Large intestine (tissue), 12 donors: ENCODE results near the gene UCP2. TPM values are rescaled to one million over a fixed set of nuclear protein-coding genes. Genes with fewer than 3 reads are reported as not detected.

Experiments used
- DNase-seq, 2 donors: peaks; one replicate each; pipeline versions ENCODE4 v3.0.0 to v3.0.0-alpha.2; 2013
- H3K27ac ChIP-seq: one replicate; pipeline ENCODE4 v1.5.1; 2013; ENCODE audit warnings: low read length
- H3K27me3 ChIP-seq: 2 replicates; pipeline ENCODE4 v1.6.1; 2013; ENCODE audit warnings: low read length; ENCODE audit not compliant: control insufficient read depth, insufficient read depth
- H3K36me3 ChIP-seq: 2 replicates; pipeline ENCODE4 v1.6.1; 2013; ENCODE audit warnings: low read length; ENCODE audit not compliant: control insufficient read depth, insufficient read depth
- H3K4me1 ChIP-seq: one replicate; pipeline ENCODE4 v1.6.1; 2013; ENCODE audit warnings: low read length; ENCODE audit not compliant: control insufficient read depth, insufficient read depth
- H3K4me3 ChIP-seq: one replicate; pipeline ENCODE4 v1.5.1; 2013; ENCODE audit warnings: low read length
- H3K9me3 ChIP-seq: one replicate; pipeline ENCODE4 v1.6.1; 2013; ENCODE audit warnings: mild to moderate bottlenecking, low read depth, low read length, moderate library complexity; ENCODE audit not compliant: control insufficient read depth
- WGBS: methylation state at CpG from one replicate; pipeline ENCODE4 v1.1.5; 2013; ENCODE audit warnings: low lambda C conversion rate; ENCODE audit not compliant: insufficient coverage; 5-methylcytosine and 5-hydroxymethylcytosine counted together
- long read RNA-seq, 11 donors: transcript quantifications; one replicate each; lab custom pipeline, GENCODE V29; 2026
- polyA plus RNA-seq: library from polyadenylated mRNA; unstranded; fragments of 120-200 nt; gene quantifications from one replicate; pipeline ENCODE4 v1.2.1, GENCODE V29; 2013

Gene UCP2, protein sequence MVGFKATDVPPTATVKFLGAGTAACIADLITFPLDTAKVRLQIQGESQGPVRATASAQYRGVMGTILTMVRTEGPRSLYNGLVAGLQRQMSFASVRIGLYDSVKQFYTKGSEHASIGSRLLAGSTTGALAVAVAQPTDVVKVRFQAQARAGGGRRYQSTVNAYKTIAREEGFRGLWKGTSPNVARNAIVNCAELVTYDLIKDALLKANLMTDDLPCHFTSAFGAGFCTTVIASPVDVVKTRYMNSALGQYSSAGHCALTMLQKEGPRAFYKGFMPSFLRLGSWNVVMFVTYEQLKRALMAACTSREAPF
- 47.7 TPM for polyA plus RNA-seq
- long read RNA-seq, donor 1, transcript UCP2-201 (8 exons, 2,113 nt) = major isoform, 5 of 5 reads
- long read RNA-seq, donor 1, partial matches to known transcripts = 0 of 5 reads
- long read RNA-seq, donor 1, other reads (novel, unspliced or antisense) = 0 of 5 reads
- long read RNA-seq, donor 2, transcript UCP2-201 (8 exons, 2,113 nt) = major isoform, 9 of 11 reads
- long read RNA-seq, donor 2, partial matches to known transcripts = 0 of 11 reads
- long read RNA-seq, donor 2, other reads (novel, unspliced or antisense) = 0 of 11 reads
- long read RNA-seq, donor 3 = 0 reads
- long read RNA-seq, donor 4 = 0 reads
- long read RNA-seq, donor 5, transcript UCP2-201 (8 exons, 2,113 nt) = major isoform, 6 of 6 reads
- long read RNA-seq, donor 5, partial matches to known transcripts = 0 of 6 reads
- long read RNA-seq, donor 5, other reads (novel, unspliced or antisense) = 0 of 6 reads
- long read RNA-seq, donor 6, transcript UCP2-201 (8 exons, 2,113 nt) = major isoform, 16 of 22 reads
- long read RNA-seq, donor 6, partial matches to known transcripts = 5 of 22 reads
- long read RNA-seq, donor 6, other reads (novel, unspliced or antisense) = 0 of 22 reads
- long read RNA-seq, donor 7, partial matches to known transcripts = 0 of 5 reads
- long read RNA-seq, donor 7, other reads (novel, unspliced or antisense) = 0 of 5 reads
- long read RNA-seq, donor 8, transcript UCP2-201 (8 exons, 2,113 nt) = major isoform, 15 of 16 reads
- long read RNA-seq, donor 8, partial matches to known transcripts = 0 of 16 reads
- long read RNA-seq, donor 8, other reads (novel, unspliced or antisense) = 0 of 16 reads
- long read RNA-seq, donor 9, partial matches to known transcripts = 0 of 6 reads
- long read RNA-seq, donor 9, other reads (novel, unspliced or antisense) = 0 of 6 reads
- long read RNA-seq, donor 10, transcript UCP2-201 (8 exons, 2,113 nt) = major isoform, 9 of 18 reads
- long read RNA-seq, donor 10, partial matches to known transcripts = 6 of 18 reads
- long read RNA-seq, donor 10, other reads (novel, unspliced or antisense) = 0 of 18 reads
- long read RNA-seq, donor 11, transcript UCP2-201 (8 exons, 2,113 nt) = major isoform, 21 of 31 reads
- long read RNA-seq, donor 11, partial matches to known transcripts = 9 of 31 reads
- long read RNA-seq, donor 11, other reads (novel, unspliced or antisense) = 0 of 31 reads

DNA sequence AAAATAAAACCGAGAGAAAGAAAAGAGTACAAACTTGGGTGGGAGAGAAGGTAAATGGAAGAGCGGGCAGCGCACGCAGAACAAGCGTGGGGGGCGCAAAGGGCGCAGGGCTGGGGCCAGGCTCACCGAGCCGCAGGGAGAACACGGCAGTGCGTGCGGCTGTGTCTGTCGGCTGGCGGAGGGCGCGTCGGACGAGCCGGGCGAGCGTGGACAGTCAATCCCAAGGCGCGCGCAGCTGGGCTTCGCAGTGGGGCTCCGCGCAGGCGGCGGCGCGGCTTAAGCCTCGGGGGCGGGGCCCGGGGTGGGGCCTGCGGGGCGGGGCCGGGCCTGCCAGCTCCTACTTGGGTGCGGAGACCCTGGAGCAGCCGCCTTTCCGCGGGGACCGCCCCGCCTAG is at the start of gene UCP2:
Gene UCP2 (minus strand): TSS at position 249 of the 395 bp plus-strand sequence. CDS start 4,465 bp downstream, outside the sequence.
- H3K4me1 ChIP-seq = peaks cover 23% of the 10 kb centered on the region
- H3K27ac ChIP-seq = peak within 1 kb of the TSS; percentile 92
- H3K9me3 ChIP-seq = no peaks in the 10 kb centered on the region
- no peaks in the 10 kb centered on the region for H3K27me3 ChIP-seq
- 0% methylated on average over 4 of the region's 43 CpGs for WGBS
- peak within 1 kb of the TSS; percentile 81 for H3K4me3 ChIP-seq
- peaks cover 18% of the 10 kb centered on the region for H3K36me3 ChIP-seq
- DNase-seq = peak in 1 of 2 donors; percentile 68

DNA sequence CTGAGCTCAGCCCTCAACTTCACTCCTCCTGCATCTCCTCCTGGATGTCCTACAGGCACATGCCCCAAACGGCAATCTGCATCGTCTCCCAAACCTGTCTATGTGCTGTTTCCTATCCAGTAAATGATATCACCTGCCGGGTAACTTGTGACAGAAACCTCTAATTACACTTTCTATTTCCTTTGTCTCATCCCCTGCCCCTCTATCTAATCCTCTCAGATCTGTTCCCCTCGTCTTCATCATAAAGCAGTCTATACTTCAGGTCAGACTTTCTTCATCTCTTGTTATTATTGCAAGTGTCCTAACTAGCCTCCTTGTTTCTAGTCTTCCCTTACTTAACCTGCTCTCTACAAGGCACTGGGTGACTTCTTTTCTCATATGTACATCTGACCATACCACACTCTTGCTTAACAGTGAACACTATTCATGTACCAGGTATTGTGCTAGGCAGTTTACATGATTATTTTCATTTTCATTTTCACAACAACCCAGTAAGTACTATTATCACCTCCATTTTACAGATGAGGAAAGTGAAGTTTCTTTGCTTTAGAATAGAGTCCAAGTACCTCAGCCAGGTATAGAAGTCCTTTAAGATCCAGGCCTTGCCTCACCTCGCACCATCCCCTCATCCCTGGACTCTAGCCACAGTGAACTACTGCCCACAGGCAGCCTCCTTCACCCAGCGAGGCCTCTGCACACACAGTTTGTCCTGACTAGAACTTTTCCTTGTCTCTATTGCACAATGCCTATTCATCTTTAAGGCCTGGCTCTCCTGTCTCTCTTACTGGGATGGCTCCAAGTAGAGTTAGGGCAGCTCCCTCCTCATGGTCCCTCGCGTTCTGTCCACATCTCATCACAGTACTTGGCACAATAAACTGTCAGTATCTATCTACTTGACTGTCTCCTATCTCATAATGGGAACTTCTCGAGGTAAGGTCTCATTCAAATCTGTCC is 48.4 kb upstream of the UCP2 start:
- Histone ChIP-seq H3K36me3 (peaks cover 53% of the 10 kb centered on the region), H3K4me3 (no peak overlapping the region), H3K27me3 (no peaks in the 10 kb centered on the region), H3K27ac (no peak overlapping the region), H3K4me1 (no peaks in the 10 kb centered on the region), H3K9me3 (no peaks in the 10 kb centered on the region)
- WGBS = 93% methylated on average over 3 of the region's 9 CpGs
- no peak for DNase-seq

DNA sequence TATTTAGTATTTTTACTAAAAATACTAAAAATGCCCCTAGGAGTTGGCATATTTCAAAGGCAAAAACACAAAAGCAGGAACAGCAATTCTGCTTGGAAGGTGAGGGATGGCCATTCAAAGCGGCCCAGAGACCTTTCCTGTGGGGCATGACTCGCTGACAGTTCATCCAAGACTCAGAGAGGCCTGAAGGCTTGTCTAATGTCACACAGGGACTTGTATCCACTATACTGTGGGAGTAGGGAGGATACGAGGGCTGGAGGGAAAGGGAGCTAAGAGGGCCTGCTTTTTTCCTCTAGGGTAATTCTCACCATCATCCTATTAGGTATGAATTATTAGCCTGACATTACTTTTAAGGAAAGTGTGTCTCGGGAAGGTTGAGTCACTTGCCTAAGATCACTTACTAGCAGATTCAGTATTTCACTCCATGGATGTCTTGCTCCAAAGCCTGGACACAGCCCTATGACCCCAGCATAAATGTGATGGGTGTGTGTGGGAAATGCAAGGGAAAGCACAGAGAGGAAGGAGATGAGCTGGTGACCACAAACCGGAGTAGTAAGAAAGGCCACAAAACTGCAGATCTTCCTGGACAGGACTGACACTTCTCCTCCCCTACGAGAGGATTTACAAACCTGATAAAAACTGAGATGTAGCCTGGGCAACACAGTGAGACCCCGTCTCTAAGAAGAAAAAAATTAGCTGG is 43.0 kb upstream of the UCP2 start:
- Histone ChIP-seq H3K27ac (no peak overlapping the region), H3K4me1 (no peaks in the 10 kb centered on the region), H3K4me3 (no peak overlapping the region), H3K36me3 (peaks cover 22% of the 10 kb centered on the region), H3K27me3 (no peaks in the 10 kb centered on the region), H3K9me3 (no peaks in the 10 kb centered on the region)
- DNase-seq = no peak
- 100% methylated on average over 1 of the region's 7 CpGs for WGBS

DNA sequence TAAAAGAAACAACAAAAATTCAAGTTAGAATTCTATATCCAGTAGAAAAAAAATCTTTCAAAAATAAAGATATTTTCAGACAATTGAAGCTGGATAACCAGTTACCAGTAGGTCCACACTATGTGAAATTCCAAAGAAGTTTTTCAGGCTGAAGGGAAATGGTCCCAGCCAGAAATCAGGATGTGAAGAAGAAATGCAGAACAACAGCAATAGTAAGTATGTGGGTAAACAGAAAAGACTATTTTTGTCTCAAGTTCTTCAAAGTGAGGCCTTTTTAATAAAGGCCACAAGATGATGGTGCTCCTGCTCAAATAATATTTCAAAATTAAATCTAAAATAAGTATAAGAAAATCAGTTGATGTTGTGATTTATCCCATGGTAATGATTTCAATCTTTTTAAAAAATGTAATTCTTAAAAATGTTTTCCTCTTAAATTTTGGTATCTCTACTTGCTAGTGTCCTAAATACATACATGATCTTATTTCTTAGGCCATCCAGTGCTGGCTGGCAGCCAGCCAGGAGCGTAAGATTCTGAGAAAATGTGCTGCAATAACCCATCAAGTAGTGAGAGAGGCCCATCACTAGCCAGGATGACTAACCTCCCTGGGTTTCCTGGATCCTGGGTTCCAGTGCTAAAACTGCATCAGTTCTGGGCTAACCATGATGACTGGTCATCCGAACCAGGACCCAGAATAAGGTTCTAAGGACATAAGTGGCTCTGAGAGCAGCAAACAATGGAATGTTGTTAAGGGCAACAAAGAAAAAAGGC is 41.8 kb upstream of the UCP2 start:
- Histone ChIP-seq H3K4me3 (no peak overlapping the region), H3K4me1 (peaks cover 5% of the 10 kb centered on the region), H3K9me3 (no peaks in the 10 kb centered on the region), H3K27ac (no peak overlapping the region), H3K36me3 (peaks cover 20% of the 10 kb centered on the region), H3K27me3 (no peaks in the 10 kb centered on the region)
- peak; percentile 26 to 56 for DNase-seq
- 100% methylated on average over 1 of the region's 2 CpGs for WGBS

DNA sequence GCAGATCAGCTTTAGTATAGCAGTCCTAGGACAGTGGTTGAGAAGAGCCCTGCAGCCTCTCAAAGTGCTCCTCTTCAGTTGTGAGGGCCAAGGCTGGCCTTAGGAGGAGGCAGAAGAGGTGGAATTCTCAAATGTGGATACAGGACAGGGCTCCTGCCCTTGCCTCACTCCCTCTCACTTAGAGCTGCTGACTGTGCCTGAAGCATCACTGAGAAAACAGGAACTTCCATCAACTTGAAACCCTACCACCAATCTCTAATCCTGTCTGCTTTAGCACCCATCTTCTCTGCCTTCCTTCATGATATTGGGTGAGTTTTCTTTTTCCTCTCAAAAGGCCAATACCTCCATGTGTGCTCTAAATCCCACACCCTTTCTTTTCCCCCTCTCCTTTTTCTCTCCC is 40.6 kb upstream of the UCP2 start:
- H3K27ac ChIP-seq = no peak overlapping the region
- H3K36me3 ChIP-seq = peaks cover 11% of the 10 kb centered on the region
- DNase-seq = no peak
- H3K9me3 ChIP-seq = no peaks in the 10 kb centered on the region
- H3K4me3 ChIP-seq = no peak overlapping the region
- no peaks in the 10 kb centered on the region for H3K27me3 ChIP-seq
- H3K4me1 ChIP-seq = peaks cover 16% of the 10 kb centered on the region

DNA sequence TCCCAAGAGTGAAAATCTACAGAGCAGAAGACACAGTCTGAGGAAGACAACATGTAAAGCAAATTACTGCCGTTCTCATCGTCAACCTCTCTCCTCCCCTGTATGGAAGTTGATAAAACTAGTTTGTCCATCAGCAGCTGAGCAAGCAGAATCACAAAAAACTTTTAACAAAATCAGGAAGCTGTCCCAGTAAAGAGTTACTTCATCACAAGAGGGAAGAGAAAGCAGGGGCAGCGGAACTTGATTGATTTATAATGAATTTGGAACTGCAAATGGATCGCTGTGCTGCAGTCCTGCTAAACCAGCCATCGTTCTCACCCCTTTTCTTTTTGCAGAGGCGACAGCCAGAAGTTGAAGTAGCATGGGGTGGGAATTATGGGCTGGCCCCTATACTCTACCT is 39.9 kb upstream of the UCP2 start:
- H3K27me3 ChIP-seq = no peaks in the 10 kb centered on the region
- DNase-seq = no peak
- no CpG with 5 or more reads among the region's 6 CpGs for WGBS
- H3K4me1 ChIP-seq = peaks cover 20% of the 10 kb centered on the region
- H3K36me3 ChIP-seq = peaks cover 7% of the 10 kb centered on the region
- no peaks in the 10 kb centered on the region for H3K9me3 ChIP-seq
- no peak overlapping the region for H3K4me3 ChIP-seq
- no peak overlapping the region for H3K27ac ChIP-seq

DNA sequence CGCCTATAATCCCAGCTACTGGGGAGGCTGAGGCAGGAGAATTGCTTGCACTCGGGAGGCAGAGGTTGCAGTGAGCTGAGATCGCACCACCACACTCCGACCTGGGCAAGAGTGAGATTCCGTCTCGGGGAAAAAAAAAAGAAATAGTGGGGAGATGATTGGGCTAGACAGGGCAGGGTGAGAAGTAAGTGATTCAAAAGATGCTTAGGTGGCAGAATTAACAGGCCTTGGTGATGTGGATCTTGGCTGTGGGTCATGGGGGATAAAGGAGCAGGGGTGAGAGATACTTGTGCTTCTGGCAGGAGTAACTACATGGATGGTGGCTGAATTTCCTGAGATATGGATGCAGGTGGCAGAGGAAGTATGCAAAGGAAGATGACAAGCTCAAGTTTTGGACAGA is 39.4 kb upstream of the UCP2 start:
- H3K27ac ChIP-seq = no peak overlapping the region
- DNase-seq = no peak
- peaks cover 5% of the 10 kb centered on the region for H3K36me3 ChIP-seq
- H3K4me1 ChIP-seq = peaks cover 20% of the 10 kb centered on the region
- no peaks in the 10 kb centered on the region for H3K9me3 ChIP-seq
- WGBS = no CpG with 5 or more reads among the region's 6 CpGs
- H3K4me3 ChIP-seq = no peak overlapping the region
- no peaks in the 10 kb centered on the region for H3K27me3 ChIP-seq

DNA sequence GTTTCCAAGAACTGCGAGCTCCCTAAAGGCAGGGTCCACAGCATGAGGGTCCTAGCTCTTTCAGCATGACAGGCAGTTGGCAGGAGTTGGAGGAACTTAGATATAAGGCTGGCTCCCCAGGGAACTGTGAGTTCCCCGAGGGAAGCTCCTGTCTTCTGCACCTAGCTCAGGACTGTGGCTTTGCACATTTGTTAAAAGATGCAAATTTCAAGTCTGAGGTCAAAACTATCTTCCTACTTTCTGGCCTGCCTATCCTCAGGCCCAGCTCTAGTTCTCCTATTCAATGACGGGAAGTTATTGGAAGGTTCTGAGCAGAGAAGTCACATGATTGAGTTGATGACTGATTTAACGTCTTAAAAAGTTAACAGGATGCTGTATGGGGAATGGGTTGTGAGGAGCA is 37.9 kb upstream of the UCP2 start:
- peaks cover 20% of the 10 kb centered on the region for H3K4me1 ChIP-seq
- no peak overlapping the region for H3K4me3 ChIP-seq
- peaks cover 10% of the 10 kb centered on the region for H3K36me3 ChIP-seq
- H3K27me3 ChIP-seq = no peaks in the 10 kb centered on the region
- DNase-seq = no peak
- no peaks in the 10 kb centered on the region for H3K9me3 ChIP-seq
- H3K27ac ChIP-seq = no peak overlapping the region
- WGBS = 92% methylated on average over 2 of the region's 4 CpGs
